B cell (primary cell): ENCODE measurements around the gene FGFR3.

Experiments used
- CTCF ChIP-seq: fragments of 200-600 bp; IDR thresholded peaks from one replicate; pipeline ENCODE4 v1.8.0; 2022; ENCODE audit warnings: antibody characterized with exemption, mild to moderate bottlenecking
- EZH2 ChIP-seq: IDR thresholded peaks from 2 replicates; pipeline ENCODE4 v1.6.1; 2012; ENCODE audit warnings: borderline replicate concordance, low read depth, mild to moderate bottlenecking, moderate library complexity, low read length; ENCODE audit not compliant: insufficient read depth, poor library complexity, severe bottlenecking

GRCh38 chr4:1770245-1770644 lies 22.8 kb upstream of the FGFR3 start:
- no peak for TF ChIP-seq CTCF
- TF ChIP-seq EZH2 = no peak
